ENCODE measurements around the gene GK. TPM values are rescaled to one million over a fixed set of nuclear protein-coding genes. Genes with fewer than 3 reads are reported as not detected.

The GK gene
- total and polyA plus RNA-seq, 2 of the 8 experiments (the other 6 are each of a cell fraction or from before 2014, with no cell fraction given), result 2.9 to 11.2 TPM

DNA sequence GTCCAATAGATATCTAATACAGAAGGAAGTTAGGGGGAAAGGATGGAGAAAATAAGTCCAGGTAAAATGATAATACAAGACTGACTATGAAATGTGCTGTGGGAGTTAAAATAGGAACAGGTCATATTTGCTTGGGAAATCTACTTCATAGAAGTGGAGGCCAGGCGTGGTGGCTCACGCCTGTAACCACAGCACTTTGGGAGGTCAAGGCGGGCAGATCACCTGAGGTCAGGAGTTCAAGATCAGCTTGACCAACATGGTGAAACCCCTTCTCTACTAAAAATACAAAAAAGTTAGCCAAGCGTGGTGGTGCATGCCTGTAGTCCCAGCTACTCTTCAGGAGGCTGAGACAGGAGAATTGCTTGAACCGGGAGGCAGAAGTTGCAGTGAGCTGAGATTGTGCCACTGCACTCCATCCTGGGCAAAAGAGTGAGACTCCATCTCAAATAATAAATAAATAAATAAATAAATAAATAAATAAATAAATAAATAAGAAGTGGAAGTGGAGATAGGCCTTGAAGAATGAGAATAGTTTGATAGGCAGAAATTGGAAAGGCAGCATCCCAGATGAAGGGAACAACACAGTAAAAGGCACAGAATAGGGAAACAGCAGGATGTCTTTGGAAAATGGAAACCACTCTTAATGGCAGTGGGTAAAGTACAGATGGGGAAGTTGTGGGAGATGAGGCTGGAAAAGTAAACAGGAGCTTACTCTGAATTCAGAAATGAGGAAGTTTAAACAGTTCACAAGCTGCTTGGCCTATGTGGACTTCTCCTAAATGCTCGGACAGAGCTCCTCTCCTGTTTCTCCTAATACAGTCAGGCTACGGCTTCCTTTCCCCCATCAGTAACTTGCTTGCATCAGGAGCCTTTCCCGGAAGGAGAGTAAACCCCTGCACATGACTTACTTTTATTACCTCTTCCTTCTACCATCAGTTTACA is 15.1 kb upstream of the GK start (continued):
- TF ChIP-seq, protein P1, sequence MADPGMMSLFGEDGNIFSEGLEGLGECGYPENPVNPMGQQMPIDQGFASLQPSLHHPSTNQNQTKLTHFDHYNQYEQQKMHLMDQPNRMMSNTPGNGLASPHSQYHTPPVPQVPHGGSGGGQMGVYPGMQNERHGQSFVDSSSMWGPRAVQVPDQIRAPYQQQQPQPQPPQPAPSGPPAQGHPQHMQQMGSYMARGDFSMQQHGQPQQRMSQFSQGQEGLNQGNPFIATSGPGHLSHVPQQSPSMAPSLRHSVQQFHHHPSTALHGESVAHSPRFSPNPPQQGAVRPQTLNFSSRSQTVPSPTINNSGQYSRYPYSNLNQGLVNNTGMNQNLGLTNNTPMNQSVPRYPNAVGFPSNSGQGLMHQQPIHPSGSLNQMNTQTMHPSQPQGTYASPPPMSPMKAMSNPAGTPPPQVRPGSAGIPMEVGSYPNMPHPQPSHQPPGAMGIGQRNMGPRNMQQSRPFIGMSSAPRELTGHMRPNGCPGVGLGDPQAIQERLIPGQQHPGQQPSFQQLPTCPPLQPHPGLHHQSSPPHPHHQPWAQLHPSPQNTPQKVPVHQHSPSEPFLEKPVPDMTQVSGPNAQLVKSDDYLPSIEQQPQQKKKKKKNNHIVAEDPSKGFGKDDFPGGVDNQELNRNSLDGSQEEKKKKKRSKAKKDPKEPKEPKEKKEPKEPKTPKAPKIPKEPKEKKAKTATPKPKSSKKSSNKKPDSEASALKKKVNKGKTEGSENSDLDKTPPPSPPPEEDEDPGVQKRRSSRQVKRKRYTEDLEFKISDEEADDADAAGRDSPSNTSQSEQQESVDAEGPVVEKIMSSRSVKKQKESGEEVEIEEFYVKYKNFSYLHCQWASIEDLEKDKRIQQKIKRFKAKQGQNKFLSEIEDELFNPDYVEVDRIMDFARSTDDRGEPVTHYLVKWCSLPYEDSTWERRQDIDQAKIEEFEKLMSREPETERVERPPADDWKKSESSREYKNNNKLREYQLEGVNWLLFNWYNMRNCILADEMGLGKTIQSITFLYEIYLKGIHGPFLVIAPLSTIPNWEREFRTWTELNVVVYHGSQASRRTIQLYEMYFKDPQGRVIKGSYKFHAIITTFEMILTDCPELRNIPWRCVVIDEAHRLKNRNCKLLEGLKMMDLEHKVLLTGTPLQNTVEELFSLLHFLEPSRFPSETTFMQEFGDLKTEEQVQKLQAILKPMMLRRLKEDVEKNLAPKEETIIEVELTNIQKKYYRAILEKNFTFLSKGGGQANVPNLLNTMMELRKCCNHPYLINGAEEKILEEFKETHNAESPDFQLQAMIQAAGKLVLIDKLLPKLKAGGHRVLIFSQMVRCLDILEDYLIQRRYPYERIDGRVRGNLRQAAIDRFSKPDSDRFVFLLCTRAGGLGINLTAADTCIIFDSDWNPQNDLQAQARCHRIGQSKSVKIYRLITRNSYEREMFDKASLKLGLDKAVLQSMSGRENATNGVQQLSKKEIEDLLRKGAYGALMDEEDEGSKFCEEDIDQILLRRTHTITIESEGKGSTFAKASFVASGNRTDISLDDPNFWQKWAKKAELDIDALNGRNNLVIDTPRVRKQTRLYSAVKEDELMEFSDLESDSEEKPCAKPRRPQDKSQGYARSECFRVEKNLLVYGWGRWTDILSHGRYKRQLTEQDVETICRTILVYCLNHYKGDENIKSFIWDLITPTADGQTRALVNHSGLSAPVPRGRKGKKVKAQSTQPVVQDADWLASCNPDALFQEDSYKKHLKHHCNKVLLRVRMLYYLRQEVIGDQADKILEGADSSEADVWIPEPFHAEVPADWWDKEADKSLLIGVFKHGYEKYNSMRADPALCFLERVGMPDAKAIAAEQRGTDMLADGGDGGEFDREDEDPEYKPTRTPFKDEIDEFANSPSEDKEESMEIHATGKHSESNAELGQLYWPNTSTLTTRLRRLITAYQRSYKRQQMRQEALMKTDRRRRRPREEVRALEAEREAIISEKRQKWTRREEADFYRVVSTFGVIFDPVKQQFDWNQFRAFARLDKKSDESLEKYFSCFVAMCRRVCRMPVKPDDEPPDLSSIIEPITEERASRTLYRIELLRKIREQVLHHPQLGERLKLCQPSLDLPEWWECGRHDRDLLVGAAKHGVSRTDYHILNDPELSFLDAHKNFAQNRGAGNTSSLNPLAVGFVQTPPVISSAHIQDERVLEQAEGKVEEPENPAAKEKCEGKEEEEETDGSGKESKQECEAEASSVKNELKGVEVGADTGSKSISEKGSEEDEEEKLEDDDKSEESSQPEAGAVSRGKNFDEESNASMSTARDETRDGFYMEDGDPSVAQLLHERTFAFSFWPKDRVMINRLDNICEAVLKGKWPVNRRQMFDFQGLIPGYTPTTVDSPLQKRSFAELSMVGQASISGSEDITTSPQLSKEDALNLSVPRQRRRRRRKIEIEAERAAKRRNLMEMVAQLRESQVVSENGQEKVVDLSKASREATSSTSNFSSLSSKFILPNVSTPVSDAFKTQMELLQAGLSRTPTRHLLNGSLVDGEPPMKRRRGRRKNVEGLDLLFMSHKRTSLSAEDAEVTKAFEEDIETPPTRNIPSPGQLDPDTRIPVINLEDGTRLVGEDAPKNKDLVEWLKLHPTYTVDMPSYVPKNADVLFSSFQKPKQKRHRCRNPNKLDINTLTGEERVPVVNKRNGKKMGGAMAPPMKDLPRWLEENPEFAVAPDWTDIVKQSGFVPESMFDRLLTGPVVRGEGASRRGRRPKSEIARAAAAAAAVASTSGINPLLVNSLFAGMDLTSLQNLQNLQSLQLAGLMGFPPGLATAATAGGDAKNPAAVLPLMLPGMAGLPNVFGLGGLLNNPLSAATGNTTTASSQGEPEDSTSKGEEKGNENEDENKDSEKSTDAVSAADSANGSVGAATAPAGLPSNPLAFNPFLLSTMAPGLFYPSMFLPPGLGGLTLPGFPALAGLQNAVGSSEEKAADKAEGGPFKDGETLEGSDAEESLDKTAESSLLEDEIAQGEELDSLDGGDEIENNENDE (IDR thresholded peaks at IDR 0.05; ENCODE audit: insufficient replicate concordance, low read length), result no peak
- TF ChIP-seq CHD1 (IDR thresholded peaks at IDR 0.05; ENCODE audit: low read depth, low read length), result no peak
- TF ChIP-seq GABPA (IDR thresholded peaks at IDR 0.05; ENCODE audit: borderline replicate concordance, insufficient read depth, low read length), result no peak
- TF ChIP-seq POLR2AphosphoS5 (IDR thresholded peaks at IDR 0.05; ENCODE audit: low read depth, low read length), result no peak
- TF ChIP-seq SIX5 (IDR thresholded peaks at IDR 0.05; ENCODE audit: low read depth, low read length), result no peak
- no peak for TF ChIP-seq ZNF274 (IDR thresholded peaks at IDR 0.05; ENCODE audit: borderline replicate concordance, extremely low read depth, low read length)
- no peak for TF ChIP-seq SRF (IDR thresholded peaks at IDR 0.05; ENCODE audit: low read depth, low read length)
- no peak for TF ChIP-seq EP300 (IDR thresholded peaks at IDR 0.05; ENCODE audit: borderline replicate concordance in 1 of 2, low read depth in 2 of 2, low read length in 2 of 2)
- TF ChIP-seq, protein P2, sequence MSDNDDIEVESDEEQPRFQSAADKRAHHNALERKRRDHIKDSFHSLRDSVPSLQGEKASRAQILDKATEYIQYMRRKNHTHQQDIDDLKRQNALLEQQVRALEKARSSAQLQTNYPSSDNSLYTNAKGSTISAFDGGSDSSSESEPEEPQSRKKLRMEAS (IDR thresholded peaks at IDR 0.05), result no peak
- TF ChIP-seq CREB1 (IDR thresholded peaks at IDR 0.05), result no peak

Data from H1 (cell line).